ENCODE data around the gene FZR1. TPM values are rescaled to one million over a fixed set of nuclear protein-coding genes. Genes with fewer than 3 reads are reported as not detected.

The FZR1 gene
- total RNA-seq, 4 donors from 2014 or later, result 29.1 to 107 (median 35.3) TPM

- H3K36me3 ChIP-seq, result peaks cover 0 to 10% (median 0%) of the 10 kb centered on the region in 4 donors
- H3K4me3 ChIP-seq, result no peak overlapping the region
- no peak overlapping the region for H3K27ac ChIP-seq
- no peaks in the 10 kb centered on the region for H3K9me3 ChIP-seq
- H3K4me1 ChIP-seq, result peaks cover 0 to 23% (median 6%) of the 10 kb centered on the region in 4 donors
- in situ Hi-C loops (cut with MboI; ENCODE audit: low pct_ligation_motif_present in 1 of 4, low pct_unique_long_range_greater_than_20kb in 1 of 4, low sequenced_read_pairs in 3 of 4) (no loop called here), intact Hi-C loops (cut with DNase I; ENCODE audit: low total_unique reads) (no loop called here)
- 88% methylated on average over 13 of the region's 18 CpGs; no CpG with 5 or more reads in 1 of the 2 donors for WGBS, 2 donors (ENCODE audit: low coverage in 1 of 2)
- no peak for DNase-seq
- TF ChIP-seq CTCF (IDR thresholded peaks at IDR 0.05) (no peak), POLR2A (IDR thresholded peaks at IDR 0.05) (no peak)
- no peaks in the 10 kb centered on the region for H3K27me3 ChIP-seq
These were observed 13.0 kb downstream of the FZR1 start for GRCh38 chr19:3519126-3519525.

GRCh38 chr19:3520166-3521103 is 14.3 kb downstream of the FZR1 start:
- no peak overlapping the region for H3K4me3 ChIP-seq
- intact Hi-C loops (cut with DNase I; ENCODE audit: low total_unique reads), result no loop called here
- H3K9me3 ChIP-seq, result no peaks in the 10 kb centered on the region
- TF ChIP-seq POLR2A (IDR thresholded peaks at IDR 0.05) (no peak), EP300 (IDR thresholded peaks at IDR 0.05; ENCODE audit: low read depth) (no peak), POLR2AphosphoS5 (IDR thresholded peaks at IDR 0.05) (no peak)
- peaks cover 0 to 15% (median 0%) of the 10 kb centered on the region in 4 donors for H3K36me3 ChIP-seq
- no peak for DNase-seq
- H3K27me3 ChIP-seq, result no peaks in the 10 kb centered on the region
- in situ Hi-C loops (cut with MboI; ENCODE audit: low pct_ligation_motif_present in 1 of 4, low pct_unique_long_range_greater_than_20kb in 1 of 4, low sequenced_read_pairs in 3 of 4), result no loop called here
- H3K27ac ChIP-seq, result no peak overlapping the region
- WGBS, 2 donors (ENCODE audit: low coverage in 1 of 2), result 89 to 90% methylated on average over 2 to 28 of the region's 37 CpGs
- H3K4me1 ChIP-seq, result peaks cover 0 to 23% (median 6%) of the 10 kb centered on the region in 4 donors

- peaks cover 0 to 18% (median 2%) of the 10 kb centered on the region in 4 donors for H3K36me3 ChIP-seq
These were observed 15.0 kb downstream of the FZR1 start for GRCh38 chr19:3521104-3521445.

GRCh38 chr19:3522421-3523360 is 16.6 kb downstream of the FZR1 start:
- no peak overlapping the region for H3K4me3 ChIP-seq
- H3K27ac ChIP-seq, result no peak overlapping the region
- H3K27me3 ChIP-seq, result no peaks in the 10 kb centered on the region
- peaks cover 0 to 3% (median 0%) of the 10 kb centered on the region in 4 donors for H3K4me1 ChIP-seq
- DNase-seq, result no peak
- in situ Hi-C loops (cut with MboI; ENCODE audit: low pct_ligation_motif_present in 1 of 4, low pct_unique_long_range_greater_than_20kb in 1 of 4, low sequenced_read_pairs in 3 of 4) (no loop called here), intact Hi-C loops (cut with DNase I; ENCODE audit: low total_unique reads) (no loop called here)
- TF ChIP-seq POLR2AphosphoS5 (IDR thresholded peaks at IDR 0.05), result no peak
- no peak for TF ChIP-seq POLR2A (IDR thresholded peaks at IDR 0.05)
- no peak for TF ChIP-seq EP300 (IDR thresholded peaks at IDR 0.05; ENCODE audit: low read depth)
- TF ChIP-seq CTCF (IDR thresholded peaks at IDR 0.05), result no peak
- 93% methylated on average over 34 of the region's 40 CpGs; no CpG with 5 or more reads in 1 of the 2 donors for WGBS, 2 donors (ENCODE audit: low coverage in 1 of 2)
- peaks cover 0 to 31% (median 9%) of the 10 kb centered on the region in 4 donors for H3K36me3 ChIP-seq
- no peaks in the 10 kb centered on the region for H3K9me3 ChIP-seq

More at GRCh38 chr19:3521104-3521445, 15.0 kb downstream of the FZR1 start:
- no peak overlapping the region for H3K4me3 ChIP-seq
- no peaks in the 10 kb centered on the region for H3K9me3 ChIP-seq
- H3K4me1 ChIP-seq, result peaks cover 0 to 19% (median 6%) of the 10 kb centered on the region in 4 donors
- 86% methylated on average over 7 of the region's 7 CpGs; no CpG with 5 or more reads in 1 of the 2 donors for WGBS, 2 donors (ENCODE audit: low coverage in 1 of 2)
- in situ Hi-C loops (cut with MboI; ENCODE audit: low pct_ligation_motif_present in 1 of 4, low pct_unique_long_range_greater_than_20kb in 1 of 4, low sequenced_read_pairs in 3 of 4) (no loop called here), intact Hi-C loops (cut with DNase I; ENCODE audit: low total_unique reads) (no loop called here)
- TF ChIP-seq POLR2A (IDR thresholded peaks at IDR 0.05) (no peak), EP300 (IDR thresholded peaks at IDR 0.05; ENCODE audit: low read depth) (no peak), POLR2AphosphoS5 (IDR thresholded peaks at IDR 0.05) (no peak), CTCF (IDR thresholded peaks at IDR 0.05) (no peak)
- H3K27ac ChIP-seq, result no peak overlapping the region
- no peak for DNase-seq
- H3K27me3 ChIP-seq, result no peaks in the 10 kb centered on the region

Measured in transverse colon (tissue), 4 donors.